PC-3 (cell line): ENCODE results near the gene CCNL1. TPM values are rescaled to one million over a fixed set of nuclear protein-coding genes. Genes with fewer than 3 reads are reported as not detected.

ENCODE experiments used
- ATAC-seq: fragments of 200-7000 bp; cut with Tn5 transposase; 2 replicates; pipeline ENCODE4 v1.9.1; 2020; ENCODE audit warnings: mild to moderate bottlenecking, moderate library complexity
- BruUV-seq: library from RNA; stranded (reverse); fragments of 400-500 nt; replicated peaks from 2 replicates; lab custom pipeline; 2021; lab: Mats Ljungman, UMichigan
- CTCF ChIA-PET: fragments of 300-600 bp; sonication (Branson Sonifier 250); formaldehyde crosslinking; loops from one replicate; lab custom pipeline; 2022; ENCODE audit warnings: antibody characterized with exemption; lab: Charles Lee
- POLR2A ChIA-PET: fragments of 300-600 bp; sonication (Branson Sonifier 250); formaldehyde crosslinking; loops from one replicate; lab custom pipeline; 2022; ENCODE audit warnings: antibody characterized with exemption; ENCODE audit not compliant: unreplicated experiment; lab: Charles Lee
- DNase-seq: peaks from one replicate; pipeline ENCODE4 v3.0.0-alpha.2; 2015
- H2AFZ ChIP-seq: fragments of 300-600 bp; sonication (generic); 2 replicates; pipeline ENCODE4 v1.6.0; 2016; ENCODE audit warnings: antibody characterized with exemption, low read length
- H3F3A ChIP-seq: fragments of 300-600 bp; sonication (generic); one replicate; pipeline ENCODE4 v1.6.0; 2017; ENCODE audit warnings: antibody characterized with exemption, low read length, control low read depth, mild to moderate bottlenecking; ENCODE audit not compliant: unreplicated experiment
- H3K27ac ChIP-seq: fragments of 300-600 bp; sonication (generic); 2 replicates; pipeline ENCODE4 v1.5.1; 2016; ENCODE audit warnings: mild to moderate bottlenecking, low read length
- H3K27me3 ChIP-seq: fragments of 300-600 bp; sonication (generic); 2 replicates; pipeline ENCODE4 v1.6.1; 2016; ENCODE audit warnings: low read length, mixed read lengths
- H3K36me3 ChIP-seq: fragments of 300-600 bp; sonication (generic); 2 replicates; pipeline ENCODE4 v1.6.1; 2016; ENCODE audit warnings: low read depth, mixed run types, low read length, mixed read lengths
- H3K4me1 ChIP-seq: fragments of 300-600 bp; sonication (generic); 2 replicates; pipeline ENCODE4 v1.5.1; 2016; ENCODE audit warnings: low read length; ENCODE audit not compliant: insufficient read depth
- H3K4me2 ChIP-seq: fragments of 300-600 bp; sonication (generic); 2 replicates; pipeline ENCODE4 v1.6.0; 2016; ENCODE audit warnings: low read length
- H3K4me3 ChIP-seq: fragments of 300-600 bp; sonication (generic); 2 replicates; pipeline ENCODE4 v1.5.1; 2016; ENCODE audit warnings: mild to moderate bottlenecking, low read length, mixed read lengths
- H3K79me2 ChIP-seq: fragments of 300-600 bp; sonication (generic); 2 replicates; pipeline ENCODE4 v1.6.1; 2017; ENCODE audit warnings: low read length, mixed read lengths
- H3K9ac ChIP-seq: fragments of 300-600 bp; sonication (generic); 2 replicates; pipeline ENCODE4 v1.6.0; 2016; ENCODE audit warnings: mild to moderate bottlenecking, low read length
- H3K9me2 ChIP-seq: fragments of 300-600 bp; sonication (generic); replicated peaks from 2 replicates; pipeline ENCODE4 v1.6.1; 2016; ENCODE audit warnings: mixed run types, low read length, mixed read lengths
- H3K9me3 ChIP-seq: fragments of 300-600 bp; sonication (generic); 2 replicates; pipeline ENCODE4 v1.6.1; 2016; ENCODE audit warnings: low read length, mixed read lengths
- H4K20me1 ChIP-seq: fragments of 300-600 bp; sonication (generic); 2 replicates; pipeline ENCODE4 v1.6.1; 2016; ENCODE audit warnings: low read length, mixed read lengths
- EZH2 ChIP-seq: fragments of 300-600 bp; sonication (generic); IDR thresholded peaks from one replicate; pipeline ENCODE4 v1.6.1; 2017; ENCODE audit warnings: antibody characterized with exemption, mild to moderate bottlenecking, low read length; ENCODE audit not compliant: unreplicated experiment
- EZH2phosphoT487 ChIP-seq: fragments of 300-600 bp; sonication (generic); IDR thresholded peaks from 2 replicates; pipeline ENCODE4 v1.6.1; 2018; ENCODE audit warnings: mild to moderate bottlenecking, antibody characterized with exemption, low read length, borderline replicate concordance
- intact Hi-C: fragments of 100-400 bp; cut with micrococcal nuclease; formaldehyde crosslinking; loops from 2 replicates; pipeline ENCODE4 v1.9.0; 2023
- total RNA-seq: library from RNA; depleted of rRNA; stranded (reverse); fragments of >200 nt; gene quantifications from 2 replicates; pipeline ENCODE4 v1.2.3, GENCODE V29; 2014
- TF ChIP-seq, protein P1 (sequence below): fragments of 300-600 bp; sonication (generic); conservative IDR thresholded peaks from 2 replicates; pipeline ENCODE4 v1.5.1; 2017; ENCODE audit warnings: antibody characterized with exemption, low read depth, mild to moderate bottlenecking, low read length

The CCNL1 gene
- total RNA-seq, 1 experiment from 2014 or later = 231 TPM

DNA sequence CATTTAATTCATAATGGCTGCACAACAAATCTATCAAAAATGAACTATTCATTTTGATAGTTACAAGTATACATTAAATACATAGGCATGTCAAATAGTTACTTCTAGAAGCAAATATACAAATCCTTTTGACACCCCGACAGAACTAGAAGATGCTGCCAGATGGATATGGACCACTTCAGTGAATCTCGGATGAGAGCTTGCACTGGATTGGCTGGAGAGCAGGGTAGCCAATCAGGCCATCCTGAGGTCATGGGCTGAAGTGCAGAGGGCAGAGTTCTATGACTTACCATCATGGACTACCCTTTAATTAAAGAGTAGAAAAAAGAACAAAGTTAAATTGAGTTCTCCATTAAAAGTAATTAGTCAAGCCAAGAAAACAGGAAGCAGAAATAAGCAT is 8.3 kb downstream of the CCNL1 start:
- H3K9me2 ChIP-seq = no peaks in the 10 kb centered on the region
- H3K27me3 ChIP-seq = no peaks in the 10 kb centered on the region
- CTCF ChIA-PET = no interaction called here
- TF ChIP-seq EZH2 (no peak), EZH2phosphoT487 (no peak)
- TF ChIP-seq, protein P1, sequence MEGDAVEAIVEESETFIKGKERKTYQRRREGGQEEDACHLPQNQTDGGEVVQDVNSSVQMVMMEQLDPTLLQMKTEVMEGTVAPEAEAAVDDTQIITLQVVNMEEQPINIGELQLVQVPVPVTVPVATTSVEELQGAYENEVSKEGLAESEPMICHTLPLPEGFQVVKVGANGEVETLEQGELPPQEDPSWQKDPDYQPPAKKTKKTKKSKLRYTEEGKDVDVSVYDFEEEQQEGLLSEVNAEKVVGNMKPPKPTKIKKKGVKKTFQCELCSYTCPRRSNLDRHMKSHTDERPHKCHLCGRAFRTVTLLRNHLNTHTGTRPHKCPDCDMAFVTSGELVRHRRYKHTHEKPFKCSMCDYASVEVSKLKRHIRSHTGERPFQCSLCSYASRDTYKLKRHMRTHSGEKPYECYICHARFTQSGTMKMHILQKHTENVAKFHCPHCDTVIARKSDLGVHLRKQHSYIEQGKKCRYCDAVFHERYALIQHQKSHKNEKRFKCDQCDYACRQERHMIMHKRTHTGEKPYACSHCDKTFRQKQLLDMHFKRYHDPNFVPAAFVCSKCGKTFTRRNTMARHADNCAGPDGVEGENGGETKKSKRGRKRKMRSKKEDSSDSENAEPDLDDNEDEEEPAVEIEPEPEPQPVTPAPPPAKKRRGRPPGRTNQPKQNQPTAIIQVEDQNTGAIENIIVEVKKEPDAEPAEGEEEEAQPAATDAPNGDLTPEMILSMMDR = no peak
- no peak overlapping the region for H3K4me3 ChIP-seq
- no peaks in the 10 kb centered on the region for H3K9me3 ChIP-seq
- H3F3A ChIP-seq = peaks cover 15% of the 10 kb centered on the region
- peaks cover 53% of the 10 kb centered on the region for H3K79me2 ChIP-seq
- no peak overlapping the region for H3K27ac ChIP-seq
- intact Hi-C loops = no loop called here
- H3K9ac ChIP-seq = no peak overlapping the region
- no TSS peak for BruUV-seq
- H3K4me2 ChIP-seq = no peak overlapping the region
- no peak overlapping the region for H2AFZ ChIP-seq
- H3K4me1 ChIP-seq = peaks cover 21% of the 10 kb centered on the region
- H3K36me3 ChIP-seq = peaks cover 99% of the 10 kb centered on the region
- ATAC-seq (no peak), DNase-seq (no peak)
- H4K20me1 ChIP-seq = peaks cover 78% of the 10 kb centered on the region
- POLR2A ChIA-PET = no interaction called here

DNA sequence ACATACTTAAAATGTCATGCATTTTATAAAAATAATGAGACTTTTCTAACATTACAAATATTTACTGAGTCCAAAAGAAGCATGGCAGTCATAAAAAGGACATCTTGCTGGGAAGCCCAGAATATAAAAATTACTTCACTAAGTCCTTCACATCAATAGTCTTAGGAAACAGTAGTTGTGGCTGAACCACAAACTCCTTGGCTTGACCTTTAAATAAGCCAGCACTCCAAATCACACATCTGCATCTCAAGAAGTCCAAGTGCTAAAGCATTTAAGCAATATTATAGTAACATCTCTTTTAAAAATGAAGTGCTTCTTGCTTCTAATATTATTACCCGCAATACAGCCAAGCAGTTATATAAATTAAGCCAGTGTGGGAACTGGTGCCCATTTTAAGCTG is 8.8 kb downstream of the CCNL1 start:
- peaks cover 73% of the 10 kb centered on the region for H4K20me1 ChIP-seq
- H3K4me3 ChIP-seq = no peak overlapping the region
- no peak overlapping the region for H2AFZ ChIP-seq
- BruUV-seq = no TSS peak
- no peak for TF ChIP-seq EZH2
- TF ChIP-seq, protein P1 = no peak
- no peaks in the 10 kb centered on the region for H3K9me3 ChIP-seq
- H3K36me3 ChIP-seq = peaks cover 97% of the 10 kb centered on the region
- H3K27me3 ChIP-seq = no peaks in the 10 kb centered on the region
- no peak overlapping the region for H3K9ac ChIP-seq
- DNase-seq (no peak), ATAC-seq (no peak)
- no peak overlapping the region for H3K4me2 ChIP-seq
- peaks cover 49% of the 10 kb centered on the region for H3K79me2 ChIP-seq
- H3K4me1 ChIP-seq = peaks cover 16% of the 10 kb centered on the region
- H3K9me2 ChIP-seq = no peaks in the 10 kb centered on the region
- peaks cover 15% of the 10 kb centered on the region for H3F3A ChIP-seq
- intact Hi-C loops = no loop called here
- ChIA-PET POLR2A (no interaction called here), CTCF (no interaction called here)
- no peak overlapping the region for H3K27ac ChIP-seq

DNA sequence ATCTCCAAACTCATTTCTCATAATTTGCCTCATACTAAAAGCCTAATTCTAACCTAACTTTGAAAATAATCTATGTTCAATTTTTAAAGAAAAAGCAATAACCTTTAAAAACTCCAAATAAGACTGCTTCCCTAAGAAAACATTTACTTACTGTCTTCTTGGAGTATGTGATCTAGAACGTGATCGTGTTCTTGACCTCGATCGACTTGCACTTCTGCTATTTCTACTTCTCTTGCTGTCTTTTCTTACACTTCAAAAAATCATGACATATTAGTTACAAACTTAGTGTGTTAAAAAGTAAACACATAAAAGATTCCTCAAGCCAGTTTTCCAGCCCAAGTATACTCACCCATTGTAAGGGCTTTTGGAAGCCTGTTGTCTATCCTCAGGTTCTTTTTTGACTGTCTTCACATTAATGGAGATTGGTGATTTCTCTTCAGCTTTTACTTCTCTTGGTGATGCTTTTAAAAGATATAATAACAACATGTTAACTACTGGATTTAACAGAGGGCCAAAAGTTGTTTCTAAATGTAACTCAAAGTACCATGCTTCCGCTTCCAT is 10.7 kb downstream of the CCNL1 start:
- no peak for DNase-seq
- H3K4me2 ChIP-seq = no peak overlapping the region
- no peaks in the 10 kb centered on the region for H3K27me3 ChIP-seq
- TF ChIP-seq EZH2phosphoT487 (no peak), EZH2 (no peak)
- TF ChIP-seq, protein P1 = no peak
- H3K36me3 ChIP-seq = peaks cover 90% of the 10 kb centered on the region
- H2AFZ ChIP-seq = no peak overlapping the region
- no peak for ATAC-seq
- no peaks in the 10 kb centered on the region for H3K4me1 ChIP-seq
- ChIA-PET CTCF (no interaction called here), POLR2A (interaction anchor here (0.5 kb wide), 1 partner anchor 466 kb away, joined by 3 read pairs; no protein-coding TSS in a partner anchor)
- peaks cover 29% of the 10 kb centered on the region for H3K79me2 ChIP-seq
- intact Hi-C loops = no loop called here
- H4K20me1 ChIP-seq = peaks cover 54% of the 10 kb centered on the region
- no TSS peak for BruUV-seq
- H3K9ac ChIP-seq = no peak overlapping the region
- peaks cover 21% of the 10 kb centered on the region for H3F3A ChIP-seq
- H3K4me3 ChIP-seq = no peak overlapping the region
- no peak overlapping the region for H3K27ac ChIP-seq
- H3K9me3 ChIP-seq = no peaks in the 10 kb centered on the region
- H3K9me2 ChIP-seq = no peaks in the 10 kb centered on the region
